ENCODE results near the gene PI4KB.

PI4KB gene

DNA sequence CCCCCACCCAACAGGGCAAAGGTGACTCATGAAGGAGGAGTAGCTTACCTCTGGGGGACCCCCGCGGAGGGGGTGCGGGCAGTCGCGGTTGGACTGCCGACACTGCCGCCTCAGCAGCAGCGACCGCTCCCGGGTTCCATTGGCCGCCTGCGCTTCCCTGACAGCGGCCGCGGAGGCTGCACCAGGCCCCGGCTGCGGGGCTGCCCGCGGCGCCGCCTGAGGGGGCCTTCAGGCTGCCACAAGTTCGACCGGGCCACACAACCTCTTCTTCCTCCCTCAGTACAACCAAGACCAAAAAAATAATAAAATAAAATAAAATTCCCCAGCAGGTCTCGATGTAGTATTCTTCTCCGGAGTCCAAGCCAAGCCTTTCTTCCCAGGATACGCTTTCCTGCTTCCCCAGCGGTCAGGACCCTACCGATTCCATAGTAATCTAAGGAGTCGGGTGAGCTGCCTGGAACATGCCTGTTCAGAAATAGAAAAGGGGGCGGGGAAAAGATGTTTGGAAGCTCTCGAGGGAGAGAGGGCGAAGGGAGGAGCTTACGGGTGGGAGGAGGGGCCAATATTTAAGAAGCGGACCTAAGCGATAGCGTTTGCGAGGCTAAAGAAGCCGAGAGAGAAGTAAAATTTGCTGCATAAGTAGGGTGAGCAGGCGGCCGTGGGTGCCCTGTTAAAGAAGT lies at the start of gene PI4KB:
PI4KB (minus strand) TSS at position 194 of the 680 bp plus-strand sequence. CDS start 10,935 bp downstream, outside the sequence.
- DNase-seq (ENCODE audit: low read depth): peak; percentile 99
- peak within 1 kb of the TSS; percentile 84 for H3K4me3 ChIP-seq (replicated peaks; ENCODE audit: low read depth, low read length)
- TF ChIP-seq, protein P1, sequence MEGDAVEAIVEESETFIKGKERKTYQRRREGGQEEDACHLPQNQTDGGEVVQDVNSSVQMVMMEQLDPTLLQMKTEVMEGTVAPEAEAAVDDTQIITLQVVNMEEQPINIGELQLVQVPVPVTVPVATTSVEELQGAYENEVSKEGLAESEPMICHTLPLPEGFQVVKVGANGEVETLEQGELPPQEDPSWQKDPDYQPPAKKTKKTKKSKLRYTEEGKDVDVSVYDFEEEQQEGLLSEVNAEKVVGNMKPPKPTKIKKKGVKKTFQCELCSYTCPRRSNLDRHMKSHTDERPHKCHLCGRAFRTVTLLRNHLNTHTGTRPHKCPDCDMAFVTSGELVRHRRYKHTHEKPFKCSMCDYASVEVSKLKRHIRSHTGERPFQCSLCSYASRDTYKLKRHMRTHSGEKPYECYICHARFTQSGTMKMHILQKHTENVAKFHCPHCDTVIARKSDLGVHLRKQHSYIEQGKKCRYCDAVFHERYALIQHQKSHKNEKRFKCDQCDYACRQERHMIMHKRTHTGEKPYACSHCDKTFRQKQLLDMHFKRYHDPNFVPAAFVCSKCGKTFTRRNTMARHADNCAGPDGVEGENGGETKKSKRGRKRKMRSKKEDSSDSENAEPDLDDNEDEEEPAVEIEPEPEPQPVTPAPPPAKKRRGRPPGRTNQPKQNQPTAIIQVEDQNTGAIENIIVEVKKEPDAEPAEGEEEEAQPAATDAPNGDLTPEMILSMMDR (IDR thresholded peaks at IDR 0.05; ENCODE audit: low read length, missing control alignments): no peak

- no peak for DNase-seq (ENCODE audit: low read depth)
- TF ChIP-seq, protein P1 (IDR thresholded peaks at IDR 0.05; ENCODE audit: low read length, missing control alignments): no peak
- H3K4me3 ChIP-seq (replicated peaks; ENCODE audit: low read depth, low read length): no peak overlapping the region
Observed at GRCh38 chr1:151373196-151373595, 46.0 kb upstream of the PI4KB start.

- TF ChIP-seq, protein P1 (IDR thresholded peaks at IDR 0.05; ENCODE audit: low read length, missing control alignments): no peak
- H3K4me3 ChIP-seq (replicated peaks; ENCODE audit: low read depth, low read length): peak within 1 kb of the TSS; percentile 61
- peak; percentile 82 for DNase-seq (ENCODE audit: low read depth)
Observed at GRCh38 chr1:151372058-151372934, 45.1 kb upstream of the PI4KB start, which contains the start of gene SELENBP1. SELENBP1 (minus strand) TSS chr1:151372705; CDS start chr1:151372641, 64 bp downstream.

GRCh38 chr1:151371370-151372057 lies 44.3 kb upstream of the PI4KB start:
- TF ChIP-seq, protein P1 (IDR thresholded peaks at IDR 0.05; ENCODE audit: low read length, missing control alignments): no peak
- H3K4me3 ChIP-seq (replicated peaks; ENCODE audit: low read depth, low read length): peak overlapping the region; percentile 61
- DNase-seq (ENCODE audit: low read depth): peak; percentile 75

DNA sequence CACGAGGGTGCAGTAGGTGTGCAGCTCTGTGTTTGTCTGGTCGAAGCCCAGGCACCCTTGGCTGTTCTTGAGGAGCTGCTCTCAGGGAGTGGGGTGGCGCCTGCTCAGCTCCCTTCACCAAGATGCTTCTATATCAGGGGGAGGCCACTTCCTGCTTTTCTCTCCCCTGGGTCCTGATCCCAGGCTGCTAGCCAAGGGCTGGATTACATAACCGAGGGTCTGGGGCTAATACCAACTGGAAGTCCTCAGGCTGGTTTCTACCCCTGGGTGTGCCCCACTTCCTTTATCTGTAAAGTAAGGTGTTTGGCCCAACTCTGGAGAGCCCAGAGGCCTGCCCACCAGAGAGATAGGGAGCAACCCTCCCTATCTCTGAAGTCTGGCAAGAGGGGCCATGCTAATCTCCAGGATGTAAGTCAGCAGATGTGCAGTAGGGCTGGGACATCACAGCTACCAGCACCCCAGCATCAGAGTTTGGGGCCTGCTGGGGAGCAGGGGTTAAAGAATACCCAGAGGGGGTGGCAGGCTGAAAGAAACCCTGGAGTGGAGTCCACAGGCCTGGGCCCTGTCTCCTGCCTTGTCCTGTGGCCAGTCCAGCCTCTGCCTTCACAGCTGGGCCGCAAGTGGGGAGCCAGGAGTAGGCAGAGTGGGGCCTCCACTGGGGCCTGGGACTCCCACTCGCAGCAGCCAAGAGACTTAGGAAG lies 43.1 kb upstream of the PI4KB start:
- H3K4me3 ChIP-seq (replicated peaks; ENCODE audit: low read depth, low read length): no peak overlapping the region
- TF ChIP-seq, protein P1 (IDR thresholded peaks at IDR 0.05; ENCODE audit: low read length, missing control alignments): no peak
- DNase-seq (ENCODE audit: low read depth): peak; percentile 54

DNA sequence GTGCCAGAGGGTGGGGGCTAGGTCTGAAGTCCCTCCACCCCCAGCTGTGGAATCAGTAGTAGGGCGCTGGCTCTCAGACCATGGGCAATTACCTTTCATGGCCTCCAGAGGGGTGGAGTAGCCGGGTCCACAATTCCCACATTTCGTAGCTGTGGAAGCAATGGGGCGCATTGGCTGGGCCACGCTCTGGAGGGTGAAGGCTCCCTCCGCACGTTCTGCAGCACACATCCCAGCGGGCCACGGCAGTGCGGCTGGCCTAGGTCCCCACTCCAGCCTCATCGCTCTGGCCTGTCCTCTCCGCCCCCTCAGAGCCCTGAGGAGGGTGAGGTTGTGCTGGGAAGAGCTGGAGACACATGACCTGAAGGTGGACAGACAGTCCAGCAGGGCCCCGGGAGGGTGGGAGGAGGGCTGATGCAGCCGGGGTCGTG lies 42.4 kb upstream of the PI4KB start:
- TF ChIP-seq, protein P1 (IDR thresholded peaks at IDR 0.05; ENCODE audit: low read length, missing control alignments): no peak
- no peak for DNase-seq (ENCODE audit: low read depth)
- no peak overlapping the region for H3K4me3 ChIP-seq (replicated peaks; ENCODE audit: low read depth, low read length)

Measured in fibroblast of pulmonary artery (primary cell).